ENCODE data around the gene SZT2. TPM values are rescaled to one million over a fixed set of nuclear protein-coding genes. Genes with fewer than 3 reads are reported as not detected.

The SZT2 gene
- total and polyA plus RNA-seq, 10 of the 15 experiments (the other 5 are each of a cell fraction or from before 2014, with no cell fraction given): 1.4 to 38.3 (median 12.7) TPM

DNA sequence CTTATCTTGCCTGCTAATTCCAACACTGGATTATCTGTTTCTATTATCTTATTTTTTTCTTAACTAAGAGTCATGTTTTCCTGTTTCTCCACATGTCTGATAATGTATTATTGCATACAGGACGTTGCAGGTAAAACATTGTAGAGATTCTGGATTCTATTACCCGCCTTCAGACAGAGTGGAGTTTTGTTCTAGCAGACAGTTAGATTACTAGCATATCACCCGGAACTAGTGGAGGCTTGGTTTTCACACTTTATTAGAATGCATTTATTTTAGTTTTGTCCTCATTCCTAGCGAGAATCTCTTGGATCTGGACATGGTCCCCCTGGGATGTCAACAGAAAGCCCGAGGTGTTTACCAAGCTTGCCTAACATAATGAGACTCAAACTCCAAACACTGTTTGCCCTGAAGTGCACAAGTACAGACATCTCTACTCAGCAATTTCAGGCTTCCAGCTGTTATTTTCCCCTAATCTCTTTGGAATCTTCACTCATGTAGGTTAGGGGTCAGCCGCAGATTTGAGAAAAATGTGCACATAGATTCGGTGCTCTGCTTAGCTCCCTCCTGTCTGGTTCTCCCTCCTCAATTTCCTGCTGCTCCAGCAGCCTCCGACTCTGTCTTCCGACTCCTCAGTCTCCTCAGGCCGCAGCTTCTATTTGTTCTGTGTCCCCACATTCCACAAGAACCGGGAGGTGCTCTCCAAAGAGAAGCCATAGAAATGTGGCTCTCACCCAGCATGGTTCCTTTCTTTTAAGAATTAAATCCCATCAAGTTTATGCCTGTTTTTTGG is 104.2 kb downstream of the SZT2 start (continued):
- TF ChIP-seq, protein P1, sequence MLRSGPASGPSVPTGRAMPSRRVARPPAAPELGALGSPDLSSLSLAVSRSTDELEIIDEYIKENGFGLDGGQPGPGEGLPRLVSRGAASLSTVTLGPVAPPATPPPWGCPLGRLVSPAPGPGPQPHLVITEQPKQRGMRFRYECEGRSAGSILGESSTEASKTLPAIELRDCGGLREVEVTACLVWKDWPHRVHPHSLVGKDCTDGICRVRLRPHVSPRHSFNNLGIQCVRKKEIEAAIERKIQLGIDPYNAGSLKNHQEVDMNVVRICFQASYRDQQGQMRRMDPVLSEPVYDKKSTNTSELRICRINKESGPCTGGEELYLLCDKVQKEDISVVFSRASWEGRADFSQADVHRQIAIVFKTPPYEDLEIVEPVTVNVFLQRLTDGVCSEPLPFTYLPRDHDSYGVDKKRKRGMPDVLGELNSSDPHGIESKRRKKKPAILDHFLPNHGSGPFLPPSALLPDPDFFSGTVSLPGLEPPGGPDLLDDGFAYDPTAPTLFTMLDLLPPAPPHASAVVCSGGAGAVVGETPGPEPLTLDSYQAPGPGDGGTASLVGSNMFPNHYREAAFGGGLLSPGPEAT (IDR thresholded peaks at IDR 0.05; ENCODE audit: low read depth): no peak

DNA sequence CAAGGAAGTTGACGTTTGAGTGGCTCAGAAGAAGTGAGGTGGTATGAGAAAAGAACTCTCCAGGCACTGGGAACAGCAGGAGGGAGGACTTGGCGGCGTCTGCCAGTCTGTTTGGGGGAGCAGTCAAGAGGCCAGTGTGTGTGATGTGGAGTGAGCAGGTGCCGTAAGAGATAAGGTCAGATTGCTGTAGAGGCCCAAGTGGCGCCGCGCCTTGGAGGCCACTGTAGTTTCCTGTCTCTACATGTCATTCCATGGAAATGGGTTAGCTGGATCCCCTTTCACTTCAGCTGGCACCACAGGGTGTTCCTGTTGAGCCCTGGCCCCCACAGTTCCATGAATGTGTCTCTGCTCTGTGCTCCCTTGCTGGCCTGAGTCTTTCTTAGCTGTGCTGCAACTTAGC is 105.5 kb downstream of the SZT2 start:
- in situ Hi-C loops (cut with MboI) (no loop called here), intact Hi-C loops (cut with micrococcal nuclease; ENCODE audit: unreplicated experiment) (no loop called here)
- Histone ChIP-seq H3K9me3 (replicated peaks; ENCODE audit: control insufficient read depth, insufficient read depth, low read length) (peaks cover 2% of the 10 kb centered on the region; the same call in 2 of the 3 replicates), H4K20me1 (ENCODE audit: control insufficient read depth, insufficient read depth) (no peaks in the 10 kb centered on the region), H3K36me3 (ENCODE audit: control insufficient read depth in 2 of 2, insufficient read depth in 2 of 2, low read length in 1 of 2) (no peaks in the 10 kb centered on the region), H3K4me3 (no peak overlapping the region), H2AFZ (ENCODE audit: control insufficient read depth, low read depth, low read length) (no peak overlapping the region), H3K27ac (ENCODE audit: control insufficient read depth, insufficient read depth) (no peak overlapping the region), H3K4me1 (ENCODE audit: control insufficient read depth, insufficient read depth, low read length) (no peaks in the 10 kb centered on the region), H3K27me3 (replicated peaks in 1 of 2; ENCODE audit: control insufficient read depth in 2 of 2, insufficient read depth in 2 of 2, low read length in 1 of 2) (peaks cover 0 to 1% of the 10 kb centered on the region in 2 experiments; a peak in 2 of 4 replicates), H3K4me2 (ENCODE audit: control insufficient read depth, insufficient read depth) (no peak overlapping the region), H3K9ac (ENCODE audit: control insufficient read depth, insufficient read depth, low read length) (no peak overlapping the region), H3K79me2 (ENCODE audit: control insufficient read depth, insufficient read depth, low read length) (no peaks in the 10 kb centered on the region)
- no TSS peak for BruUV-seq (replicated peaks)
- no peak for ATAC-seq
- CTCF ChIA-PET: no interaction called here
- 69% methylated on average over 7 of the region's 7 CpGs for WGBS (ENCODE audit: insufficient coverage, insufficient replicate concordance, low lambda C conversion rate, missing lambda C conversion rate)
- POLR2A ChIA-PET: no interaction called here
- SMC1A ChIA-PET (ENCODE audit: uncharacterized antibody, unreplicated experiment): no interaction called here
- no peak for FAIRE-seq
- TF ChIP-seq, protein P2, sequence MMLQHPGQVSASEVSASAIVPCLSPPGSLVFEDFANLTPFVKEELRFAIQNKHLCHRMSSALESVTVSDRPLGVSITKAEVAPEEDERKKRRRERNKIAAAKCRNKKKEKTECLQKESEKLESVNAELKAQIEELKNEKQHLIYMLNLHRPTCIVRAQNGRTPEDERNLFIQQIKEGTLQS (IDR thresholded peaks at IDR 0.05; ENCODE audit: borderline replicate concordance, extremely low read depth, low read depth, low read length): no peak
- TF ChIP-seq STAT1 (conservative IDR thresholded peaks at IDR 0.05) (no peak), CREB1 (IDR thresholded peaks at IDR 0.05; ENCODE audit: low read depth) (no peak)
- DNase-seq (ENCODE audit: low read depth, low spot score): no peak
- RAD21 ChIA-PET (ENCODE audit: unreplicated experiment): no interaction called here

Data from GM12878 (cell line).